Measurements from ENCODE around the gene EVA1C. TPM values are rescaled to one million over a fixed set of nuclear protein-coding genes. Genes with fewer than 3 reads are reported as not detected.

EVA1C gene
- 14.0 TPM for polyA plus RNA-seq (2012; ENCODE audit: insufficient read length, low read depth)

- TF ChIP-seq FOXP2 (optimal IDR thresholded peaks at IDR 0.05; ENCODE audit: borderline replicate concordance, extremely low read depth, extremely low read length, insufficient read depth) (peak; percentile 10), TAF1 (IDR thresholded peaks at IDR 0.05; ENCODE audit: borderline replicate concordance, insufficient read depth, low read length) (no peak)
These were observed at the start of gene EVA1C for GRCh38 chr21:32412162-32413014. TSS of gene EVA1C (plus strand) at chr21:32412706. CDS start at chr21:32412854, 148 bp downstream.

- no peak for TF ChIP-seq REST (IDR thresholded peaks at IDR 0.05; ENCODE audit: insufficient read depth in 1 of 2, low read depth in 2 of 2, low read length in 2 of 2)
- TF ChIP-seq SIN3A (IDR thresholded peaks at IDR 0.05; ENCODE audit: borderline replicate concordance, insufficient read depth, low read length) = no peak
- TF ChIP-seq FOXP2 (optimal IDR thresholded peaks at IDR 0.05; ENCODE audit: borderline replicate concordance, extremely low read depth, extremely low read length, insufficient read depth) = no peak
- TF ChIP-seq TAF1 (IDR thresholded peaks at IDR 0.05; ENCODE audit: borderline replicate concordance, insufficient read depth, low read length) = no peak
- TF ChIP-seq POLR2AphosphoS5 (IDR thresholded peaks at IDR 0.05; ENCODE audit: low read depth, low read length) = no peak
These were observed 48.1 kb upstream of the EVA1C start for GRCh38 chr21:32364387-32364786.

- no peak for TF ChIP-seq POLR2AphosphoS5 (IDR thresholded peaks at IDR 0.05; ENCODE audit: low read depth, low read length)
- TF ChIP-seq TAF1 (IDR thresholded peaks at IDR 0.05; ENCODE audit: borderline replicate concordance, insufficient read depth, low read length) = no peak
- TF ChIP-seq FOXP2 (optimal IDR thresholded peaks at IDR 0.05; ENCODE audit: borderline replicate concordance, extremely low read depth, extremely low read length, insufficient read depth) = no peak
- no peak for TF ChIP-seq REST (IDR thresholded peaks at IDR 0.05; ENCODE audit: insufficient read depth in 1 of 2, low read depth in 2 of 2, low read length in 2 of 2)
- no peak for TF ChIP-seq SIN3A (IDR thresholded peaks at IDR 0.05; ENCODE audit: borderline replicate concordance, insufficient read depth, low read length)
These were observed 47.7 kb upstream of the EVA1C start for GRCh38 chr21:32364796-32365195.

GRCh38 chr21:32366191-32366590, 46.3 kb upstream of the EVA1C start:
- TF ChIP-seq FOXP2 (optimal IDR thresholded peaks at IDR 0.05; ENCODE audit: borderline replicate concordance, extremely low read depth, extremely low read length, insufficient read depth) = no peak
- TF ChIP-seq POLR2AphosphoS5 (IDR thresholded peaks at IDR 0.05; ENCODE audit: low read depth, low read length) = no peak
- no peak for TF ChIP-seq TAF1 (IDR thresholded peaks at IDR 0.05; ENCODE audit: borderline replicate concordance, insufficient read depth, low read length)
- TF ChIP-seq REST (IDR thresholded peaks at IDR 0.05; ENCODE audit: insufficient read depth in 1 of 2, low read depth in 2 of 2, low read length in 2 of 2) = no peak
- no peak for TF ChIP-seq SIN3A (IDR thresholded peaks at IDR 0.05; ENCODE audit: borderline replicate concordance, insufficient read depth, low read length)

- TF ChIP-seq POLR2AphosphoS5 (IDR thresholded peaks at IDR 0.05; ENCODE audit: low read depth, low read length) = no peak
- TF ChIP-seq SIN3A (IDR thresholded peaks at IDR 0.05; ENCODE audit: borderline replicate concordance, insufficient read depth, low read length) = no peak
- no peak for TF ChIP-seq FOXP2 (optimal IDR thresholded peaks at IDR 0.05; ENCODE audit: borderline replicate concordance, extremely low read depth, extremely low read length, insufficient read depth)
- TF ChIP-seq REST (IDR thresholded peaks at IDR 0.05; ENCODE audit: insufficient read depth in 1 of 2, low read depth in 2 of 2, low read length in 2 of 2) = no peak
- TF ChIP-seq TAF1 (IDR thresholded peaks at IDR 0.05; ENCODE audit: borderline replicate concordance, insufficient read depth, low read length) = no peak
These were observed 45.3 kb upstream of the EVA1C start for GRCh38 chr21:32367158-32367557.

All from PFSK-1 (cell line).